GM19239 (cell line): ENCODE measurements around the gene PIGX.
"Not testable (repeated sequence)": the region's sequence is repeated elsewhere in the genome, so short reads cannot be mapped to it uniquely, and the experiment has no call there.

Source experiments
- DNase-seq: peaks from one replicate; pipeline ENCODE4 v3.0.0; 2011; ENCODE audit warnings: low spot score; ENCODE audit not compliant: insufficient read length
- FAIRE-seq: peaks from 2 replicates; lab custom pipeline; 2011; peaks lifted over from hg19 to GRCh38; lab: Jason Lieb, UNC

The PIGX gene

DNA sequence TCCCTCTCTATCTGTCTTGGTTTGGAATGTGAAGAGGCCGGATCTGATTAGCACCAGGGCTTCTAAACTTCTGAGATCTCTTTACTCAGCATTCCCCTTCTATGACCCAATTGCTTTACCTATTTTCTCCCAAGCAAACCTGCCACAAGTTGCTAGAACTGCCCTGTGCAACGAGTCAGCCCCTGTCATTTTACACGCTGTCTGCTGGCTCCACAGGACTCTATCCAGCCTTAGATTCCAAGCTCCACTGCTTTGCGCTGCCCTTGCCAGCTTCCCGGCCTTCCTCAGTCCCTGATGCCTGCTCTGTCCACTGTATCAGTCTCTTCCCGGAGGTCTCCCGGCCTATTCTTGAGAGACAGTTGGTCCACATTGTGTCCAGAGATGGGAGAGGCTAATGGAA is 12.4 kb upstream of the PIGX start:
- DNase-seq = no peak
- FAIRE-seq = no peak

DNA sequence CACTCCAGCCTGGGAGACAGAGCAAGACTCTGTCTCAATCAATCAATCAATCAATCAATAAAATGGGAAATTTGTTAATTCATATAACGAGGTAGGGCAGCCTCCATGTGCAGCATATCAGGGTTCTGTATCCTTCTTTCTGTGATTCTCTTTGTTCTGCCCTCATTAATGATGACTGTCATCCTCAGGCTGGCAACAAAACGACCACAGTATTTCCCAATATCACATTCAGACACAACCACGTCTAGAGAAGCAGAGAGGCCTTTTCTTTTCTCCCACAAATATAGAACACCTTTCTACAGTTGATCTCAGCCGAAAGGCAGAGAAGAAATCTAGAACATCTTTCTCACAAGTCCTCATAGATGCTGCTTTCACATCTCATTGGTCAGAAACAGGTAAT is 11.4 kb upstream of the PIGX start:
- DNase-seq (no peak), FAIRE-seq (no peak)

DNA sequence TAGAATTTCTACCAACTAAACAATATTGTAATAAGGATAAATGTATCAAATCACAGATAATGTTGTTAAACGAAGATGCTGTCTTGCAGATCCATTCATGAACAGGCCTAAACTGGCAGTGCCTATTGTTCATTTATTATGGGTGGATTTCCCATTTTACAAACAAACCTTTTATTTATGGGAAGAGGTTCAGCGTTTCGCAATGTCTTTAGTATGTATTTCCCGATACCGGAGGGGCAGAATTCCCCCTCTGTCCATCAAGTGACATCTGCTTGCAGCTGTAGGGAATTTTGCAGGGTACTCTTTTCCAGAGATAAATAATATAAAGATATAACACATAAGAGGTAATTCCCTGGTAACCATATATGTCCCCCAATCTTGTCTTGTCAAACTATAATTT is 5.8 kb upstream of the PIGX start:
- DNase-seq (no peak), FAIRE-seq (no peak)

DNA sequence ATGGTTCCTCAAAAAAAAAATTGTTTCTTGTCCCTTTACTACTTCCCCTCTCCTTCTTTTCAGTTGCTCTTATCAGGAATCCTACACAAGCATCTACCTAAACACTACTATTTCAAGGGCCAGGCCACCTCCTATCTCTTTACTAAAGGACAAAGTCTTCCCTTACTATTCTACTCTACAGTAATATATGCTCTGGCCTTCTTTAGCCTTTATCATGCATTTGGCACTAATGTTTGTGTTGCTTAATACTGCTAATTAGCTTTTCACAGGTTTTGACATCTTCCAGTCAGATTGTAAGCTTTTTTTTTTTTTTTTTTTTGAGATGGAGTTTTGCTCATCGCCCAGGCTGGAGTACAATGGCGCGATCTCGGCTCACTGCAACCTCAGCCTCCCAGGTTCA is 5.4 kb upstream of the PIGX start:
- DNase-seq (no peak), FAIRE-seq (no peak)

- no peak for DNase-seq
- no peak for FAIRE-seq
These were observed 4.6 kb upstream of the PIGX start for GRCh38 chr3:196707566-196707965.

GRCh38 chr3:196708467-196708866 is 3.7 kb upstream of the PIGX start:
- no peak for DNase-seq
- FAIRE-seq = no peak

DNA sequence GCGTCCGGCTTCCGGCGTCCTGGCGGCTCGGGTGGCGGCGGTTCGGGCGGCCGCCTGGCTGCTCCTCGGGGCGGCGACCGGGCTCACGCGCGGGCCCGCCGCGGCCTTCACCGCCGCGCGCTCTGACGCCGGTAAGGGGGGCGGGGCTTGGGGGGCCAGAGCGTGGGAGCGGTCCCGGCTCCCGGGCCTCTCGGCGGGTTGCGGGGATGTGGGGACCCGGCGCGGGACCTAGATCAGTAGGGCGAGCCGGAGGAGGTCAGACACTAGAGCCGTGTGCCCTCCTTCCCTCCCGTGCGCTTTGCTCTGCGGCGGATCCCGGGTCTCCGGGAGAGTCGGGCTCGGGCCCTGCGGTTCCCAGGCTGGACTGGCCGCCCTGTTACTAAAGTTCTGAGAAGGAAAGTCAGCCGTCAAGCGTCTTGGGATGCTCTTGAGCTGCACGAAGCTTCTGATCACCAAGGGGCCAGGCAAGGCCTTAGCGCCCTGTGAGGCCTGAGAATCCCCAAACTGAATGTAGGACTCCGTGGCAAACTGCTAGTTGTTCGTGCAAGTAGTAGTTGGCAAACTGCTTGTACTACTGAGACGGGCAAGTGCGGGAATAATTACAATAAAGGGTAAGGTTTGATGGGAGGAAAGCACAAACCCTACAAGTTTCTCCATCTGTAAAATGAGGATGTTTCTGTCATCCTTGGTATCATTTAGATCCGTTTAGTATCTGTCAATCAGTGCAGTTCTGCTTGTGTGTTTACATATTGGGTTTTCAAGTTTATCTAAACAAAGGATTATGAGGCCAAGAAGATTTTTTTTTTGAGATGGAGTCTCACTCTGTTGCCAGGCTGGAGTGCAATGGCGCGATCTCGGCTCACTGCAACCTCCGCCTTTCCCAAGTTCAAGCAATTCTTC is 587 bp downstream of the PIGX start:
- DNase-seq = no peak
- peak; percentile 70 for FAIRE-seq

- DNase-seq = peak; percentile 20
- peak; percentile 87 for FAIRE-seq
These were observed 5.0 kb downstream of the PIGX start for GRCh38 chr3:196717162-196717561.

DNA sequence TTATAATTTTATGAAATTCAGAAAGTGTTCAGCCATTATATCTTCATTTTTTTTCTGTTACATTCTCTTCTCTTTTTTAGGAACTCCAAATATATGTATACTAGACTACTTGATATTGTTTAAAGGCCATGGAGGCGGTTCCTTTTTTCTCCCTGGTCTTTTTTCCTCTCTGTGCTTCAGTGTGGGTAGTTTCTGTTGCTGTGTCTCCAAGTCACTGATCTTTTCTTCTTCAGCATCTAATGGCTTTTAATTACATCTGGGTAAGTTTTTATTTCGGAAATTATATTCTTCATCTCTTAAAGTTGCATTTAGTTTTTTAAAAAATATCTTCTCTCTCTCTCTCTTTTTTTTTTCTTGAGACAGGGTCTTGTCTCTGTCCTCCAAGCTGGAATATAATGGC is 8.9 kb downstream of the PIGX start:
- no peak for DNase-seq
- no peak for FAIRE-seq

- DNase-seq (no peak), FAIRE-seq (no peak)
These were observed 14.9 kb downstream of the PIGX start for GRCh38 chr3:196726788-196727675.

DNA sequence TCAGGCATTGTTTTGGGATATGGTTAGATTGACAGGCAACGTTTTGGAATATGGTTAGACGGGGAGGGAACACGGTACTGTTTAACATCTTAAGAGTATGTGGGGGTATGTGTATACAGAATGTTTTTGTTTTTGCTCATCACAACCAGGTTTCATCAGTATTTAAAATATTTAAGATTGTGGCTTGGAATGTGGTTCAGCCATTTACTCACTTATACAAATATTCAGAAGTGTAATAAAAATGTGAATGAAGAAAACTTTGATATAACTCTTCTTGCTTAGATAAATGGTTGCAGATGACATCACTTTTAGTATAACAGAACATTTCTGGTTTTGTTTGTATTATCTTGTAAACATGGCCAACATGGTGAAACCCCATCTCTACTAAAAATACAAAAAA is 23.6 kb downstream of the PIGX start:
- FAIRE-seq = no peak
- no peak for DNase-seq

DNA sequence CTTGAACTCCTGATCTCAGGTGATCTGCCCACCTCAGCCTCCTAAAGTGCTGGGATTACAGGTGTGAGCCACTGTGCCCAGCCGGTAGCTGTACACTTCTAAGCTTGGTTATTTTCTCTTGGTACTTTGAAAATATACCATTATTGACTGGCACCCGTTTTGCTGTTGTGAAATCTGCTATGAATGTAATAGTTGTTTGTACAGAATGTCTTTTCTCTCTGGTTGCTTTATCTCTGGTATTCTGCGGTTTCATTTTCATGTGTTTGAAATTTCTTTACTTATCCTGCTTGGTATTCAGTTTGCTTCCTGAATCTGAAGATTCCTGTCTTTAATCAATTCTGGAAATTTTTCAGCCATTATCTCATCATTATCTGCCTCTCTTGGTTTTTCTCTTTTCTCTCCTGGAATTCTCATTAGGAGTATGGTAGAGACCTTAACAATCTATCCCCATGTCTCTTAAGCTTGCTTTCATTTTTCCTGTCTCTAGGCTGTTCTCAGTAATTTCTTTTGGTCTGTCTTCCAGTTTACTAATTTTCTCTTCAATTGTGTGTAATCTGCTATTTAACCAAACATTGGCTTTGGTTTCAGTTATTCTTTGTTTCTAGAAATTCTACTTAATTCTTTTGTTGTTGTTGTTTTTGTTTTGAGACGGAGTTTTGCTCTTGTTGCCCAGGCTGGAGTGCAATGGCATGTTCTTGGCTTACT is 24.6 kb downstream of the PIGX start:
- FAIRE-seq = no peak
- no peak for DNase-seq

DNA sequence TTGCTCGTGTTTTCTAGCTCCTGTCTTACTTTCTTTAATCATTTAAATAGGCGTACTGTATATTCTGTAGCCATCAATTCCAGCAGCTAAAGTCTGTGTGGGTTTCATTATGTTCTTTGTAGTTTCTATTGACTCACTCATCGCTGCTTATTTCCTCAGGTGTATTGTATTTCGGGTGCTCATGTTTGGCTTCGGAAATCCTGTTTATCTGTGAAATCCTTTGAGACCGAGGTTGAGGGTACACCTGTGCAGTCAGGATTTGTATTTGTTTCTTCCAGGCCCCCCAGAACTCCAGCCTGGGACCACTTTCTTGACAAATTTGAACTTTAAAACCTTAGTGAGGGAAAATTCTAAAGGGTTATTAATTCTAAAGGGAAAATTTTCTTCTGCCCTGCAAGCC is 25.5 kb downstream of the PIGX start:
- no peak for DNase-seq
- FAIRE-seq = no peak

- peak; percentile 91 for FAIRE-seq
- peak; percentile 64 for DNase-seq
These were observed 27.7 kb downstream of the PIGX start, which contains the start of gene PAK2 for GRCh38 chr3:196739671-196740480. TSS of gene PAK2 (plus strand) at chr3:196739857. CDS start at chr3:196782647, 42,790 bp downstream.

- DNase-seq (no peak), FAIRE-seq (no peak)
These were observed 28.5 kb downstream of the PIGX start for GRCh38 chr3:196740481-196741248.

DNA sequence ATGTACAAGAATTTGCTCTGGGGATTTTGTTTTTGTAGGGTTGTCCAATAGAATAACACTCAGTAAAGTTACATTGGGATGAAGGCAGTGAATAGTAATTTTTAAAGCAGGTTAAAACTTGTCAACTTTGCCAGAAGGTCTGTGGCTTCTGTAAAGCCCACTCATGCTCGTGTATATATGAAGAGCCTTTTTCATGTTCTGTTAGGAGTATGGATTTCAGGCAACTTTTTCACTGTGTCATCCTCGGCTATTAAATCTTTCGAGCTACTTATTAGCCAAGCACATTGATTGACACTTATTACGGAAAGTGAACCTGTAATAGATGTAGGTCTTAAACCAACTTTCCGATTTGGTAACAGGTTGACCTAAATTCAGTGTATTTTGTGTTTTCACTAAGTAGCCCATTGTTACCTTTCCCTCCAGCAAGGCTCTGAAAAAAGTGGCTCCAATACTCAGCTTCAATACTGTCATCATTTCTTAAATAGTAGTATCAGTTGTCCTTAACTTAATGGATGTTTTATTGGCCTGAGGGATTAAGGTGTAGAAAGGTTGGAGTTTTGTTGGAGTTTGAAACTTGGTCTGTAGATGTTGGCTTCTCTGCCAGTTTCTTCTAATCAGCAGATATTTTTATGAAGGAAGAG is 29.2 kb downstream of the PIGX start:
- no peak for DNase-seq

GRCh38 chr3:196743569-196743968 is 31.4 kb downstream of the PIGX start:
- DNase-seq, FAIRE-seq: not testable (repeated sequence)

More for the DNA sequence above, 29.2 kb downstream of the PIGX start:
- peak; percentile 90 for FAIRE-seq

DNA sequence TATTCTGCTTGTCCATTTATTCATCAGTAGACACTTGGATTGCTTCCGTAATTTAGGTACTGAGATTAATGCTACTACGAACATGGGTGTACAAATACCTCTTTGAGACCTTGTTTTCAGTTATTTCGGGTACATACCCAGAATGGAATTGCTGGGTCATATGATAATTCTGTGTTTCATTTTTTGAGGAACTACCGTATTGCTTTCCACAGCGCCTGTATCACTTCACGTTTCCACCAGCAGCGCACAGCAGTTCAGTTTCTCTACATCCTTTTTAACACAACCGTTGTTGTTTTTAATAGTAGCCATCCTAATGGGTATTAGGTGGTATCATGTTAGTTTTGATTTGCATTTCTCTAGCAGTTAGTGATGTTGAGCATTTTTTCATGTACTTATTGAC is 36.9 kb downstream of the PIGX start:
- FAIRE-seq (peak; percentile 45), DNase-seq (no peak)
